GM12878 (cell line): ENCODE measurements around the gene HECTD4. TPM values are rescaled to one million over a fixed set of nuclear protein-coding genes. Genes with fewer than 3 reads are reported as not detected.

Source experiments
- ATAC-seq: fragments of 200-7000 bp; cut with Tn5 transposase; 3 replicates; pipeline ENCODE4 v1.9.1; 2020; ENCODE audit warnings: mild to moderate bottlenecking, moderate library complexity
- BruUV-seq: library from RNA; stranded (reverse); fragments of 400-500 nt; replicated peaks from 2 replicates; lab custom pipeline; 2021; lab: Mats Ljungman, UMichigan
- CTCF ChIA-PET: fragments of 300-600 bp; sonication (Branson Sonifier 250); formaldehyde crosslinking; extraction: SDS; loops from one replicate; lab custom pipeline; 2021; ENCODE audit warnings: inconsistent platforms; lab: Yijun Ruan, JAX
- POLR2A ChIA-PET: fragments of 350-600 bp; formaldehyde crosslinking; extraction: SDS; loops from one replicate; lab custom pipeline; 2021; ENCODE audit warnings: inconsistent platforms; lab: Charles Lee
- RAD21 ChIA-PET: fragments of 300-600 bp; sonication (Branson Sonifier 250); formaldehyde crosslinking; loops from one replicate; lab custom pipeline; 2023; ENCODE audit warnings: antibody characterized with exemption; ENCODE audit not compliant: unreplicated experiment; lab: Charles Lee
- SMC1A ChIA-PET: fragments of 300-600 bp; sonication (Branson Sonifier 250); formaldehyde crosslinking; loops from one replicate; lab custom pipeline; 2023; ENCODE audit not compliant: unreplicated experiment, uncharacterized antibody; lab: Charles Lee
- DNase-seq: peaks from one replicate; pipeline ENCODE4 v3.0.0-alpha.2; 2011; ENCODE audit warnings: low read depth, low spot score
- FAIRE-seq: peaks from 3 replicates; lab custom pipeline; 2011; peaks lifted over from hg19 to GRCh38; lab: Jason Lieb, UNC
- H2AFZ ChIP-seq: 2 replicates; pipeline ENCODE4 v1.6.0; 2011; ENCODE audit warnings: low read depth, low read length, control low read depth; ENCODE audit not compliant: control insufficient read depth
- H3K27ac ChIP-seq: 2 replicates; pipeline ENCODE4 v1.5.1; 2011; ENCODE audit warnings: control low read depth; ENCODE audit not compliant: control insufficient read depth, insufficient read depth
- H3K27me3 ChIP-seq, 2 experiments: replicated peaks in 1 of 2; 2 replicates each; pipeline versions ENCODE4 v1.6.0 to v1.6.1; 2011; ENCODE audit warnings: low read length in 1 of 2; ENCODE audit not compliant: control insufficient read depth in 2 of 2, insufficient read depth in 2 of 2
- H3K36me3 ChIP-seq, 2 experiments: 2 replicates each; pipeline ENCODE4 v1.5.1; 2011; ENCODE audit warnings: low read length in 1 of 2; ENCODE audit not compliant: control insufficient read depth in 2 of 2, insufficient read depth in 2 of 2
- H3K4me1 ChIP-seq: 2 replicates; pipeline ENCODE4 v1.6.1; 2011; ENCODE audit warnings: mild to moderate bottlenecking, low read length, moderate library complexity, mixed read lengths; ENCODE audit not compliant: control insufficient read depth, insufficient read depth
- H3K4me2 ChIP-seq: 2 replicates; pipeline ENCODE4 v1.6.0; 2011; ENCODE audit warnings: control low read depth; ENCODE audit not compliant: control insufficient read depth, insufficient read depth
- H3K4me3 ChIP-seq: fragments of 200-600 bp; sonication (generic); 2 replicates; pipeline ENCODE4 v1.5.1; 2016
- H3K79me2 ChIP-seq: 2 replicates; pipeline ENCODE4 v1.6.0; 2011; ENCODE audit warnings: low read length; ENCODE audit not compliant: control insufficient read depth, insufficient read depth
- H3K9ac ChIP-seq: 2 replicates; pipeline ENCODE4 v1.8.0; 2011; ENCODE audit warnings: low read length, control low read depth, mixed read lengths; ENCODE audit not compliant: control insufficient read depth, insufficient read depth
- H3K9me3 ChIP-seq: replicated peaks from 3 replicates; pipeline ENCODE4 v1.5.1; 2011; ENCODE audit warnings: mild to moderate bottlenecking, low read length; ENCODE audit not compliant: control insufficient read depth, insufficient read depth
- H4K20me1 ChIP-seq: 2 replicates; pipeline ENCODE4 v1.6.0; 2011; ENCODE audit not compliant: control insufficient read depth, insufficient read depth
- GATAD2B ChIP-seq: fragments of 450-650 bp; conservative IDR thresholded peaks from 2 replicates; pipeline ENCODE4 v1.6.1; 2017; ENCODE audit warnings: low read depth, mild to moderate bottlenecking, moderate library complexity
- HCFC1 ChIP-seq: fragments of 150-350 bp; IDR thresholded peaks from 2 replicates; pipeline ENCODE4 v1.6.1; 2014; ENCODE audit warnings: low read length
- JUND ChIP-seq: IDR thresholded peaks from 2 replicates; pipeline ENCODE4 v1.6.1; 2012; ENCODE audit warnings: low read depth, mild to moderate bottlenecking, low read length, improper control_type of control experiment, moderate library complexity
- KDM1A ChIP-seq: fragments of 200-600 bp; sonication (generic); IDR thresholded peaks from 2 replicates; pipeline ENCODE4 v1.6.1; 2016; ENCODE audit warnings: borderline replicate concordance
- NFYB ChIP-seq: IDR thresholded peaks from 2 replicates; pipeline ENCODE4 v1.6.1; 2011; ENCODE audit warnings: low read depth, mild to moderate bottlenecking, low read length, improper control_type of control experiment, moderate library complexity; ENCODE audit not compliant: insufficient read depth
- PBX3 ChIP-seq: IDR thresholded peaks from 2 replicates; pipeline ENCODE4 v1.6.1; 2011; ENCODE audit warnings: mild to moderate bottlenecking, low read depth, low read length, moderate library complexity; ENCODE audit not compliant: insufficient replicate concordance
- SREBF2 ChIP-seq: IDR thresholded peaks from 2 replicates; pipeline ENCODE4 v1.6.1; 2012; ENCODE audit warnings: mild to moderate bottlenecking, low read length
- SUPT20H ChIP-seq: IDR thresholded peaks from 2 replicates; pipeline ENCODE4 v1.6.1; 2011; ENCODE audit warnings: low read depth, mild to moderate bottlenecking, low read length, moderate library complexity, borderline replicate concordance; ENCODE audit not compliant: control insufficient read depth
- ZNF217 ChIP-seq: fragments of 450-650 bp; IDR thresholded peaks from 2 replicates; pipeline ENCODE4 v1.6.1; 2017; ENCODE audit warnings: antibody characterized with exemption, mild to moderate bottlenecking
- WGBS: methylation state at CpG from one replicate; pipeline ENCODE4 v1.1.6; 2016; ENCODE audit warnings: low lambda C conversion rate; ENCODE audit not compliant: insufficient replicate concordance, insufficient coverage; ENCODE audit errors: missing lambda C conversion rate; 5-methylcytosine and 5-hydroxymethylcytosine counted together
- in situ Hi-C: fragments of 300-500 bp; cut with MboI; formaldehyde crosslinking; loops from 9 replicates; pipeline ENCODE4 v1.14.3; 2018; ENCODE audit warnings: mixed read lengths
- intact Hi-C: fragments of 100-400 bp; cut with micrococcal nuclease; formaldehyde crosslinking; loops from one replicate; pipeline ENCODE4 v1.14.2; 2022; ENCODE audit not compliant: unreplicated experiment
- polyA plus RNA-seq, 11 experiments: library from polyadenylated mRNA; depleted of rRNA in 4 of 11; unstranded in 6 of 11; stranded (reverse) in 5 of 11; fragments of >200 nt; fragmentation: Nextera tagmentation in 4 of 11; fragmentation: Illumina TruSeq in 1 of 11; extraction: Ambion mirVana in 4 of 11; extraction: Trizol in 1 of 11; gene quantifications; 1 replicate in 1 of 11; 2 replicates in 10 of 11; pipeline versions ENCODE4 v1.2.1 to v1.2.3, GENCODE V29; 2011 to 2016; ENCODE audit warnings: inconsistent platforms in 2 of 11, missing spikeins in 2 of 11, low read depth in 1 of 11
- total RNA-seq, 4 experiments: library from RNA; depleted of rRNA in 3 of 4; stranded (reverse); fragments of >200 nt in 3 of 4; fragmentation: Illumina TruSeq in 1 of 4; extraction: Trizol in 1 of 4; gene quantifications; 2 replicates each; pipeline versions ENCODE4 v1.2.1 to v1.2.3, GENCODE V29; 2013 to 2021
- TF ChIP-seq, protein P1 (sequence below): fragments of 450-650 bp; formaldehyde crosslinking; IDR thresholded peaks from 2 replicates; pipeline ENCODE4 v1.4.0; 2022; ENCODE audit warnings: mild to moderate bottlenecking, moderate library complexity
- TF ChIP-seq, protein P2 (sequence below): IDR thresholded peaks from 2 replicates; pipeline ENCODE4 v1.6.1; 2011; ENCODE audit warnings: borderline replicate concordance, low read depth, mild to moderate bottlenecking, moderate library complexity, mixed read lengths, low read length; ENCODE audit not compliant: insufficient read depth; ENCODE audit errors: extremely low read length
- TF ChIP-seq, protein P3 (sequence below): fragments of 450-650 bp; IDR thresholded peaks from 2 replicates; pipeline ENCODE4 v1.6.1; 2014; ENCODE audit warnings: mild to moderate bottlenecking

The HECTD4 gene
- total and polyA plus RNA-seq, 10 of the 15 experiments (the other 5 are each of a cell fraction or from before 2014, with no cell fraction given): 5.8 to 43.9 (median 17.9) TPM

DNA sequence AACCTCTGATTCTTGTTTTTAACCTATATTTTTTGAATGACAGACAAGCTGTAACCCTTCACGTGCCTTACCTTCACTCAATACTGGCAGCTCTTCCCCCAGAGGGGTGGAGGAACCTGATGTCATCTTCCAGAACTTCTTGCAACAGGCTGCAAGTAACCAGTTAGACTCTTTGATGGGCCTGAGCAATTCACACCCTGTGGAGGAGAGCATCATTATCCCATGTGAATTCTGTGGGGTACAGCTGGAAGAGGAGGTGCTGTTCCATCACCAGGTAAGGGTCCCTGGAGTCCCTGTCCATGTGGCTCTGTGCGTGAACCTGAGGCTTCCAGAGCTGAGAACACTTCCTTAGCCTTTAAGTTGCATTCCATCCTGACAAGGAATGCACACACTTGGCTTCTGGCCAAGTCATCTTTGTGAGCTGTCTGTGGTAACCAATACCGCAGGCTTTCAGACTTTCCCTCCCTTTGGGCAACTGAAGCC is 234.2 kb downstream of the HECTD4 start:
- WGBS: 94% methylated on average over 3 of the region's 3 CpGs
- H3K9me3 ChIP-seq: no peaks in the 10 kb centered on the region; the same call in 2 of the 3 replicates
- SMC1A ChIA-PET: interaction anchor here (0.9 to 1.2 kb wide), 2 partner anchors 11 to 16 kb away, joined by 3 read pairs; no protein-coding TSS in a partner anchor
- peaks cover 11 to 34% of the 10 kb centered on the region in 2 experiments for H3K36me3 ChIP-seq
- POLR2A ChIA-PET: interaction anchor here (0.5 to 1.2 kb wide), 2 partner anchors 23 to 269 kb away, joined by 3 to 6 read pairs; partner anchors contain the start of gene TRAFD1
- H3K9ac ChIP-seq: no peak overlapping the region
- no peaks in the 10 kb centered on the region for H4K20me1 ChIP-seq
- H3K4me3 ChIP-seq: no peak overlapping the region
- intact Hi-C loops: no loop called here
- no peaks in the 10 kb centered on the region for H3K79me2 ChIP-seq
- H3K27ac ChIP-seq: no peak overlapping the region
- TF ChIP-seq, protein P1, sequence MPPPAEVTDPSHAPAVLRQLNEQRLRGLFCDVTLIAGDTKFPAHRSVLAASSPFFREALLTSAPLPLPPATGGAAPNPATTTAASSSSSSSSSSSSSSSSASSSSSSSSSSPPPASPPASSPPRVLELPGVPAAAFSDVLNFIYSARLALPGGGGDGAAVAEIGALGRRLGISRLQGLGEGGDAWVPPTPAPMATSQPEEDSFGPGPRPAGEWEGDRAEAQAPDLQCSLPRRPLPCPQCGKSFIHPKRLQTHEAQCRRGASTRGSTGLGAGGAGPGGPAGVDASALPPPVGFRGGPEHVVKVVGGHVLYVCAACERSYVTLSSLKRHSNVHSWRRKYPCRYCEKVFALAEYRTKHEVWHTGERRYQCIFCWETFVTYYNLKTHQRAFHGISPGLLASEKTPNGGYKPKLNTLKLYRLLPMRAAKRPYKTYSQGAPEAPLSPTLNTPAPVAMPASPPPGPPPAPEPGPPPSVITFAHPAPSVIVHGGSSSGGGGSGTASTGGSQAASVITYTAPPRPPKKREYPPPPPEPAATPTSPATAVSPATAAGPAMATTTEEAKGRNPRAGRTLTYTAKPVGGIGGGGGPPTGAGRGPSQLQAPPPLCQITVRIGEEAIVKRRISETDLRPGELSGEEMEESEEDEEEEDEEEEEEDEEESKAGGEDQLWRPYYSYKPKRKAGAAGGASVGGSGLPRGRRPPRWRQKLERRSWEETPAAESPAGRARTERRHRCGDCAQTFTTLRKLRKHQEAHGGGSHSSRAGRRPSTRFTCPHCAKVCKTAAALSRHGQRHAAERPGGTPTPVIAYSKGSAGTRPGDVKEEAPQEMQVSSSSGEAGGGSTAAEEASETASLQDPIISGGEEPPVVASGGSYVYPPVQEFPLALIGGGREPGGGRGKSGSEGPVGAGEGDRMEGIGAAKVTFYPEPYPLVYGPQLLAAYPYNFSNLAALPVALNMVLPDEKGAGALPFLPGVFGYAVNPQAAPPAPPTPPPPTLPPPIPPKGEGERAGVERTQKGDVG (CRISPR knock-in tag): no peak
- TF ChIP-seq SREBF2 (no peak), KDM1A (no peak), NFYB (no peak), SUPT20H (no peak), PBX3 (no peak), ZNF217 (no peak), JUND (no peak), GATAD2B (no peak), HCFC1 (no peak)
- TF ChIP-seq, protein P2, sequence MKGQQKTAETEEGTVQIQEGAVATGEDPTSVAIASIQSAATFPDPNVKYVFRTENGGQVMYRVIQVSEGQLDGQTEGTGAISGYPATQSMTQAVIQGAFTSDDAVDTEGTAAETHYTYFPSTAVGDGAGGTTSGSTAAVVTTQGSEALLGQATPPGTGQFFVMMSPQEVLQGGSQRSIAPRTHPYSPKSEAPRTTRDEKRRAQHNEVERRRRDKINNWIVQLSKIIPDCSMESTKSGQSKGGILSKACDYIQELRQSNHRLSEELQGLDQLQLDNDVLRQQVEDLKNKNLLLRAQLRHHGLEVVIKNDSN: no peak
- TF ChIP-seq, protein P3, sequence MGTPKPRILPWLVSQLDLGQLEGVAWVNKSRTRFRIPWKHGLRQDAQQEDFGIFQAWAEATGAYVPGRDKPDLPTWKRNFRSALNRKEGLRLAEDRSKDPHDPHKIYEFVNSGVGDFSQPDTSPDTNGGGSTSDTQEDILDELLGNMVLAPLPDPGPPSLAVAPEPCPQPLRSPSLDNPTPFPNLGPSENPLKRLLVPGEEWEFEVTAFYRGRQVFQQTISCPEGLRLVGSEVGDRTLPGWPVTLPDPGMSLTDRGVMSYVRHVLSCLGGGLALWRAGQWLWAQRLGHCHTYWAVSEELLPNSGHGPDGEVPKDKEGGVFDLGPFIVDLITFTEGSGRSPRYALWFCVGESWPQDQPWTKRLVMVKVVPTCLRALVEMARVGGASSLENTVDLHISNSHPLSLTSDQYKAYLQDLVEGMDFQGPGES: no peak
- TF ChIP-seq, all 136 proteins: peak for 0
- H3K27me3 ChIP-seq: no peaks in the 10 kb centered on the region
- H3K4me1 ChIP-seq: peaks cover 3% of the 10 kb centered on the region; the same call in 1 of the 2 replicates
- in situ Hi-C loops: no loop called here
- ATAC-seq (no peak), FAIRE-seq (no peak), DNase-seq (no peak)
- no TSS peak for BruUV-seq
- H2AFZ ChIP-seq: no peak overlapping the region
- RAD21 ChIA-PET: no interaction called here
- H3K4me2 ChIP-seq: no peak overlapping the region
- CTCF ChIA-PET: interaction anchor here (0.9 to 1.3 kb wide), 3 partner anchors 22 to 50 kb away, joined by 3 to 4 read pairs (median 4); no protein-coding TSS in a partner anchor
